Measurements from ENCODE around the gene NGRN.

GRCh38 chr15:90261811-90262210, 3.7 kb upstream of the NGRN start:
- TF ChIP-seq EZH2phosphoT487 (IDR thresholded peaks at IDR 0.05; ENCODE audit: borderline replicate concordance, low read depth, low read length) (no peak), CTCF (conservative IDR thresholded peaks at IDR 0.05; ENCODE audit: low read length) (no peak)

Data from OCI-LY7 (cell line).